Stomach (tissue), 4 donors: ENCODE measurements around the gene ACOT7.

Experiments
- POLR2A ChIP-seq, 4 donors: fragments of 450-650 bp; IDR thresholded peaks; one replicate each; pipeline ENCODE4 v1.6.1; 2016; ENCODE audit warnings: antibody characterized with exemption in 4 of 4, control low read depth in 2 of 4, mild to moderate bottlenecking in 1 of 4, moderate library complexity in 1 of 4
- TF ChIP-seq, protein P1 (sequence below), 7 experiments: fragments of 450-650 bp in 4 of 7; fragments of 200-600 bp in 3 of 7; sonication (generic) in 3 of 7; IDR thresholded peaks; one replicate each; pipeline ENCODE4 v1.5.1; 2016 to 2019; ENCODE audit warnings: antibody characterized with exemption in 7 of 7, control low read depth in 2 of 7, mild to moderate bottlenecking in 1 of 7

DNA sequence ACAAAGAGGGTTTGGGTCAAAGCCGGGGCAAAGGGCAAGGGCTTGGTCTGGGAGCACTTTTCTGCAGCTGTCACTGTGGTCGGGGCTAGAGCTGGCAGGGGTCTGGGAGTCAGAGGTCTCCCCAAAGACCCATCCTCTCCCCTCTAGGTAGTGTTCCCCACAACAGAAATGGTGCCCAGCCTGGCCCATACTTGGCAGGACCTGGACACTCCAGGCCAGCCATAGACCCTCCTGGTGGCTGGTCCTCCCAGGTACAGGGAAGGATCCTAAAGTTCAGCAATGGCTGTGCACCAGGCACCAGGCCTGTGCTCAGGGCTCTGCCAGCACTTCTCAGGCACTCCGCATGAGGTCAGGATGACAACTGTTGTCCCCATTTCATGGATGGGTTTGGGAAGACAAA lies 42.0 kb upstream of the ACOT7 start:
- no peak for TF ChIP-seq POLR2A (IDR thresholded peaks at IDR 0.05)
- TF ChIP-seq, protein P1, sequence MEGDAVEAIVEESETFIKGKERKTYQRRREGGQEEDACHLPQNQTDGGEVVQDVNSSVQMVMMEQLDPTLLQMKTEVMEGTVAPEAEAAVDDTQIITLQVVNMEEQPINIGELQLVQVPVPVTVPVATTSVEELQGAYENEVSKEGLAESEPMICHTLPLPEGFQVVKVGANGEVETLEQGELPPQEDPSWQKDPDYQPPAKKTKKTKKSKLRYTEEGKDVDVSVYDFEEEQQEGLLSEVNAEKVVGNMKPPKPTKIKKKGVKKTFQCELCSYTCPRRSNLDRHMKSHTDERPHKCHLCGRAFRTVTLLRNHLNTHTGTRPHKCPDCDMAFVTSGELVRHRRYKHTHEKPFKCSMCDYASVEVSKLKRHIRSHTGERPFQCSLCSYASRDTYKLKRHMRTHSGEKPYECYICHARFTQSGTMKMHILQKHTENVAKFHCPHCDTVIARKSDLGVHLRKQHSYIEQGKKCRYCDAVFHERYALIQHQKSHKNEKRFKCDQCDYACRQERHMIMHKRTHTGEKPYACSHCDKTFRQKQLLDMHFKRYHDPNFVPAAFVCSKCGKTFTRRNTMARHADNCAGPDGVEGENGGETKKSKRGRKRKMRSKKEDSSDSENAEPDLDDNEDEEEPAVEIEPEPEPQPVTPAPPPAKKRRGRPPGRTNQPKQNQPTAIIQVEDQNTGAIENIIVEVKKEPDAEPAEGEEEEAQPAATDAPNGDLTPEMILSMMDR (IDR thresholded peaks at IDR 0.05): no peak
